HAP-1 (cell line): ENCODE measurements around the gene NOS1.
"Not testable (repeated sequence)": the region's sequence is repeated elsewhere in the genome, so short reads cannot be mapped to it uniquely, and the experiment has no call there.

ENCODE experiments used
- DNase-seq, 2 experiments: peaks; one replicate each; pipeline ENCODE4 v3.0.0-alpha.2; 2016 to 2020; ENCODE audit warnings: low spot score in 2 of 2
- H3K27me3 ChIP-seq: fragments of 250-450 bp; sonication (Bioruptor Pico); 2 replicates; pipeline ENCODE4 v1.5.1; 2020; ENCODE audit warnings: low read depth, mild to moderate bottlenecking, moderate library complexity
- H3K36me3 ChIP-seq: fragments of 250-450 bp; sonication (Bioruptor Pico); replicated peaks from 2 replicates; pipeline ENCODE4 v1.5.1; 2020; ENCODE audit warnings: mild to moderate bottlenecking
- H3K4me1 ChIP-seq: fragments of 250-450 bp; sonication (Bioruptor Pico); 2 replicates; pipeline ENCODE4 v1.5.1; 2020; ENCODE audit warnings: mild to moderate bottlenecking
- H3K4me3 ChIP-seq: fragments of 250-450 bp; sonication (Bioruptor Pico); 2 replicates; pipeline ENCODE4 v1.5.1; 2020; ENCODE audit warnings: mild to moderate bottlenecking, moderate library complexity
- H3K9me3 ChIP-seq: fragments of 250-450 bp; sonication (Bioruptor Pico); 2 replicates; pipeline ENCODE4 v1.5.1; 2020; ENCODE audit warnings: mild to moderate bottlenecking, moderate library complexity
- in situ Hi-C: fragments of 300-500 bp; cut with MboI; formaldehyde crosslinking; loops from 3 replicates; pipeline ENCODE4 v1.14.3; 2020; ENCODE audit warnings: low sequenced_read_pairs, inconsistent platforms, mixed read lengths

The NOS1 gene

DNA sequence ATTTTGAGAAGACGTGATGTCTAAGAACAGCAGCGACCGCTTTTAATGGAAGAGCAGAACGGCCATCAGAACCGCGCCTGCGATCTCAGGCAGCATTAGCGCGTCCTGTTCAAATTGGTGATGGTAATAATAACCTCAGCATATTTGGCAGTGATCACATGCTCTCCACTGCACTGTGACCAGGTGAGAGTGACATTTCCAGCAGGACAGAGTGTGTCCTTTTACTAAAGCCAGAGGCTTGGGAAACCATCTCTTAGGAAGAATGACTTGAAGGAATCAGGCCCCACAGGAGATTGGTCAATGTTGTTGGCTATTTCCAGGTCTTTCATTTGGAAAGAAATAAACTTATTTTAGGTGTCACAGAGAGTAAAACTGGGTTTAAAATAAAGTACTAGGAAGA lies 119.7 kb downstream of the NOS1 start:
- H3K9me3 ChIP-seq: no peaks in the 10 kb centered on the region
- no peak overlapping the region for H3K4me3 ChIP-seq
- no peaks in the 10 kb centered on the region for H3K36me3 ChIP-seq
- no peaks in the 10 kb centered on the region for H3K4me1 ChIP-seq
- in situ Hi-C loops: no loop called here
- H3K27me3 ChIP-seq: peaks cover 14% of the 10 kb centered on the region
- no peak for DNase-seq

DNA sequence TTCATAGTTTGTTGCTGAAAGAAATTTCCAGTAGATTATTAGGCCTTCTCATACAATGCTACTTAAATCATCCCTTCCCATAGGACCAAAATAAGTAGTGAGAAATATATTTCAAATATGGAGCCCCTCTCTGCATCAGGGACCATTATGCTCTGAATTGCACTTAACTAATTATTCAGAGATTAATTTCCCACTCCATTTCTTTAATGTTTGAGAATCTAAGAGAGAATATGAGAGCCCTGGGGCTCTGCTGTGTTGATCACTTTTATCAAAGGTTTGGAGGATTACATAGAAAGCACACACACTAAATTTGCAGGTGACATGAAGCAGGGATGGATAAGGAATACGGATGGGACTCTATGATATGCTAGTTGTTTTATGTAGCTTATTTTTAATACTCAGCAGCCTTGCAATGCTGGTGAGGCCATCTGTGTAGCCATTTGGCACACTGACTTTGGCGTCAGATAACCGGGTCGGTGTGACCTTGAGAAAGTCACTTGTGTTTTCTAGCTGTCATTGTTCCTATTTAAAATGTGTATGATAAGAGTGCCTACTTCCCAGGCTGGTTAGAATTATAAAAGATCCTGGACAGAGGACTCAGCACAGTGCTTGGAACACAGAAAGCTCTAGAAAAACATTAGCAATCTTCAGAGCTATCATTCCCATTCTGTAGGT lies 121.2 kb downstream of the NOS1 start:
- no peaks in the 10 kb centered on the region for H3K9me3 ChIP-seq
- DNase-seq: no peak
- no peaks in the 10 kb centered on the region; the same call in 1 of the 2 replicates for H3K4me1 ChIP-seq
- H3K4me3 ChIP-seq: no peak overlapping the region
- peaks cover 14% of the 10 kb centered on the region for H3K27me3 ChIP-seq
- in situ Hi-C loops: no loop called here
- no peaks in the 10 kb centered on the region for H3K36me3 ChIP-seq

DNA sequence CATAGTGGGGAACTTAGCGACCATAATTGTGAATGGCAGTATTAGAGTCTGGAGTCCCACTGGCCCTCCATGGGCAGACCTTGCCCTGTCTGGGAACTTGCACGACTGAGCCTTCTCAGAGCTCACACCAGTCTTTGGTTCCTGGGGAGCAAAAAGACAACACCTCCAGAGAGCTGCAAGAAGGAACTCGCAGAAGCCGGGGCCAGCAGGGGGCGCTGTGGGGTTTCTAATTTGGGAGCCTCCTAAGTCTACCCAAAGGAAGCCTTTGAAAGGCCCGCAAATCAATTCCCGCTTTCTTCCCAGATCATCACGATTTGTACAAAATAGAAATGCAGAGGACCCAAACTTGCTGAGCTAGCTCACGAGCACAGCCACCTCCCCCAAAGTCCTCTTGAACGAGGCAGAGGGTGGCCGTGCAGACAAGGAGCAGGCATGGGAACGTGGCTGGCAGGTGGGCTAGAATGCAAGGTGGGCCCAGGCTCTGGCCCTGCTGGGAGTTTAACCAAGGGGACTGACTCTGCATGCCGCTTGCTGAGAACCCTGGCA lies 124.9 kb downstream of the NOS1 start:
- H3K36me3 ChIP-seq: no peaks in the 10 kb centered on the region
- H3K4me3 ChIP-seq: no peak overlapping the region
- in situ Hi-C loops: no loop called here
- H3K4me1 ChIP-seq: no peaks in the 10 kb centered on the region; the same call in 1 of the 2 replicates
- peaks cover 10% of the 10 kb centered on the region for H3K27me3 ChIP-seq
- H3K9me3 ChIP-seq: no peaks in the 10 kb centered on the region
- DNase-seq: peak; percentile 48 to 95

DNA sequence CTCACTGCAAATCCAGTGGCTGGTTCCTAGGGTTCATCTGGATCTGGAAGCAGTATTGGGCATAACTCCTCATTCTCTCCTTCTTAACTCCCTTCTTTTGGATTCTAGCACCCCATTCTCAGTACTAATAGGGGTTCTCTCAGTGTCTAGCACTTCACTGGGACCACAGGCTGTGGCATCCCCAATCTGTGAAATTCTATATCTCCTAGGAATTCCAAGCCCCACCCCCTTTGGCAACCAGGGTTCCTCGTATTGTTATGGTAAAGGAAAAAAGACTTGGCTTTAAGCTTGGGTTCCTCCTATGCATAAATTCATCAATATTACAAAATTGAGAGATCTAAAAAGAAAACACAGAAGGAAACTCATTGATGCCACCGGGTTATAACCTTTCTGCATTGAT lies 126.2 kb downstream of the NOS1 start:
- H3K9me3 ChIP-seq: no peaks in the 10 kb centered on the region
- H3K27me3 ChIP-seq: peaks cover 10% of the 10 kb centered on the region
- H3K4me1 ChIP-seq: no peaks in the 10 kb centered on the region; the same call in 1 of the 2 replicates
- no peak for DNase-seq
- in situ Hi-C loops: no loop called here
- H3K4me3 ChIP-seq: no peak overlapping the region
- no peaks in the 10 kb centered on the region for H3K36me3 ChIP-seq

DNA sequence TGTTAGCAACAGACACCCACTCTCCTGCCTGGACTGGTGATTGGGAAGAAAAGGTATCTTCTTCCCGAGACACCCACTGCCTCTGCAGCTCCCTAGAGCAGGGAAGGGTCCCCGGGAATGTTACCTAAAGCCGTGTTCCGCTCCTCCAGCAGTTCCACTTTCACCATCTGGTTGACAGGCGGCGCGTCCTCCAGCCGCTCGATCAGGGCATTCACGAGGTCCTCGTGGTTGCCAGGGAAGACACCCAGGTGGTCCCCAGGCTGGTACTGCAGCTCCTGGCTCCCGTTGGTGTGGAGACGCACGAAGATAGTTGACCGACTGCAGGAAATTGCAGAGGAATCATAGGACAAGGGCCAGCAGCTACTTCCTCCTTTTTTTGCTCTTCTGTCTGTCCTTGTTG lies 127.0 kb downstream of the NOS1 start:
- H3K4me1 ChIP-seq: no peaks in the 10 kb centered on the region; the same call in 1 of the 2 replicates
- peaks cover 7% of the 10 kb centered on the region for H3K27me3 ChIP-seq
- no peaks in the 10 kb centered on the region for H3K36me3 ChIP-seq
- no peak for DNase-seq
- H3K9me3 ChIP-seq: no peaks in the 10 kb centered on the region
- no peak overlapping the region for H3K4me3 ChIP-seq
- in situ Hi-C loops: no loop called here

DNA sequence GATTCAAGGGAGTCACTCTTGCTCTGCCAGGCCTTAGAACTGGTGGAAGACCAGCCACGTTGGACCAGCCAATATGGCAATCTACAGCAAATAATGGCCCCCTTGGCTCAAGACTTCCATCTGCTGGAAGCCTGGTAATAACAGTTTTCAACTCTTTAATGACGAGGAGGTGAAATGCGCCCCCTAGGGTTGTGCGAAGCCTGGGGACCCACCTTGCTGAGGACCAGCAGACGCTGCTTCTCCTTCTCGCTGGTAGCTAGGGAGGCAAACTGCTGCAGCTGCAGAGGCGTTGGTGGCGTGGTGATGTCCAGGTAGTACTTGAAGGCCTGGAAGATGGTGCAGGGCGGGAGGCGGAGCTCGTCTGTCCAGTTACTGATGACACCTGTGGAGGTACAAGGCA lies 129.7 kb downstream of the NOS1 start:
- DNase-seq: peak in 1 of 2 experiments; percentile 14
- in situ Hi-C loops: no loop called here
- Histone ChIP-seq H3K4me1 (no peaks in the 10 kb centered on the region; the same call in 1 of the 2 replicates), H3K36me3 (no peaks in the 10 kb centered on the region), H3K27me3 (no peaks in the 10 kb centered on the region; the same call in 1 of the 2 replicates), H3K4me3 (no peak overlapping the region), H3K9me3 (no peaks in the 10 kb centered on the region)

DNA sequence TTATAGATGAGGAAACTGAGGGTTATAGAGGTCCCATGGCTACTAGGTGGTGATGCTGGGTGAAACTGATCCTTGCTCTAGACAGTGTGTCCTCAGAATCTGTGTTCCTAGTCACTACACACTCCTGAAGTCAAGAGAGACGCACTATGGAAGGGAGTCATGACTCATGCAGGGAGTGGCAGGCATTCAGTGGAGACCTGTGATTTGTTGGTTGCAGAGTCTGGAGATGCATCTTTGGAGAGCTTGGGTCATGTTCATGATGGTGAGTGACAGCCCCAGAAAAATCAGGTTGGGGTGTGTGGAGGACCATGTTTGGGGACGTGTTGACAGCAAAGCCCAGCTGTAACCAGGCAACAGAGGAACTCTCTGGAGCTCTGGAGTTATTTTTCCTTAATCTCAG lies 133.2 kb downstream of the NOS1 start:
- in situ Hi-C loops: no loop called here
- Histone ChIP-seq H3K9me3 (no peaks in the 10 kb centered on the region), H3K27me3 (no peaks in the 10 kb centered on the region; the same call in 1 of the 2 replicates), H3K36me3 (no peaks in the 10 kb centered on the region), H3K4me1 (no peaks in the 10 kb centered on the region), H3K4me3 (no peak overlapping the region)
- no peak for DNase-seq

DNA sequence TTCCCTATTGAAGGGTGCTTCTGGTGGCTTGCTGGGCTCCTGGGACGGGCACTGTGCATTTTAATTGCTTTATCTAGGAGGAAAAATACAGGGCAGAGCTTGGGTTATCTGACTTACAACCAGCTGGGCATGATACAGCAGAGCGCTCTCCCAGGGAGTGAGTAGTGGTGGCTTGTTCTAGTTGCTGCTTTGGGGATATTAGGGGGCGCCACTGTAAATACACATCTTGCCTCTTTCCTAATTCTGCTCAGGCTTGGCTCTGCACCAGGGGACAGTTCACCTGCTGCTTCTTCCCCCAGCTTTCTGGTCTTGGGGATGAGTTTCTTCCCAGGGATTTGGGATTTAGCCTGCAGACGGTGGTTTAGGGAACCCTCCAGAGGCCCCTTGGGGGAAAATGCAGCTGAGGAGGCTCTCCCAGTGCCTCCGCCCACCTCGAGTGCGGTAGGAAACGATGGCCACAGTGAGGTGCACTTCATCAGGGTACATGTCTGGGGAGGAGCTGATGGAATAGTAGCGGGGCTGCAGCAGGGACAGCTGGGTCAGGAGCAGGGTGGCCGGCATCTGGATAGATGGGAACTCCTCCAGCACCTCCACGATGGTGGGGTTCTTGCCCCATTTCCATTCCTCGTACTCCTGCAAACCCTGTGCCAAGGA lies 134.3 kb downstream of the NOS1 start:
- no peaks in the 10 kb centered on the region for H3K9me3 ChIP-seq
- no peaks in the 10 kb centered on the region for H3K36me3 ChIP-seq
- no peaks in the 10 kb centered on the region; the same call in 1 of the 2 replicates for H3K27me3 ChIP-seq
- no peak for DNase-seq
- in situ Hi-C loops: no loop called here
- H3K4me3 ChIP-seq: no peak overlapping the region
- no peaks in the 10 kb centered on the region for H3K4me1 ChIP-seq

DNA sequence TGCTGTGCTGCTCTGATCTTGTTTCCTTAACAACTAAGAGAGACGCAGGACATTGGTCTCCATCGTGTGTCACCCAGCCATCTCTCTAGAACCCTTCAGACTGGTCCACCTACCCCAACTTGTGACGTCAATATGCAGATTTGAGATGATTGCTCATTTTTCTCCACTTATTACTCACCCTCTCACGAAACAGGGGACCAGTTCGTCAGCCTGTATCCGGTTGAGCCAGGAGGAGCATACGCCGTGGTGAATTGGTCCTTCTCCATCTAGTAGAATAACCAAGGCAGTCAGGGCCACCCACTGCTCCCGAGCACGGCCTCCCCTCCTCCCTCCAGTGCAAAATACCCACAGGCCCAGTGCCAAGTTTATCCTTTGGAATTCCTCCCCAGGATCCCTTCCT lies 134.9 kb downstream of the NOS1 start:
- no peak for DNase-seq
- in situ Hi-C loops: no loop called here

DNA sequence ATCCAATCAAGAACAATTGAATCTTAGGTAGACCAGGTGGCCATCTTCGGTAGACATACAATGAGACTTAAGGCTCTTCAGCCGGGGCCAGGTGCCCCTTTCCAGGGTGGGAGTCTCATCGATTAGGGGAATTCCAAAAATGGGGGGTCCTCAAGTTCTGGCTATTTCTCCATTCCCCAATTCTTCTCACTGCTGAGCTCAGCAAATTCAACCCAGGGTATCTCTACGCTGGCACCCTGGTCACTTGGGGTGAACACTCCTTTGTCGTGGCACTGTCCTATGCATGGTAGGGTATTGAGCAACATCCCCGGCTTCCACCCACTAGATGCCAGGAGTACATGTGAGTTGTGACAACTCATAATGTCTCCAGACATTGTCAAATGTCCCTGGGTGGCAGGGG lies 136.2 kb downstream of the NOS1 start:
- Histone ChIP-seq H3K27me3 (no peaks in the 10 kb centered on the region; the same call in 1 of the 2 replicates), H3K9me3 (no peaks in the 10 kb centered on the region), H3K36me3 (no peaks in the 10 kb centered on the region), H3K4me3 (no peak overlapping the region), H3K4me1 (no peaks in the 10 kb centered on the region)
- in situ Hi-C loops: no loop called here
- DNase-seq: no peak

More for the DNA sequence above, 134.9 kb downstream of the NOS1 start:
- Histone ChIP-seq H3K36me3 (no peaks in the 10 kb centered on the region), H3K9me3 (no peaks in the 10 kb centered on the region), H3K4me3 (no peak overlapping the region), H3K4me1 (no peaks in the 10 kb centered on the region), H3K27me3 (no peaks in the 10 kb centered on the region; the same call in 1 of the 2 replicates)

DNA sequence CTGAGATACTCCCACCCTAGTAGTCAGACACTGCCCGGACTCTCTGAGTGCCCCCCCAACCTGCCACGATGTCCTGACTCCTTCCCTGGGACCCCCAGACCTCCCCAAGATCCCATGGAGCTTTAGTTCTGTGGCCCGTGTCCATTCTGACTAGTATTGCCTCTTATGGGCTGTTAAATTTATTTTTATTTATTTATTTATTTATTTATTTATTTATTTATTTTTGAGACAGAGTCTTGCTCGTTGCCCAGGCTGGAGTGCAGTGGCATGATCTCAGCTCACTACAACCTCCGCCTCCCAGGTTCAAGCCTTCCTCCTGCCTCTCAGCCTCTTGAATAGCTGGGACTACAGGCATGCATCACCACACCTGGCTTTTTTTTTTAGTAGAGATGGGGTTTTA lies 140.5 kb downstream of the NOS1 start:
- H3K9me3 ChIP-seq, DNase-seq, H3K4me1 ChIP-seq, H3K27me3 ChIP-seq, H3K4me3 ChIP-seq, H3K36me3 ChIP-seq: not testable (repeated sequence)
- in situ Hi-C loops: loop anchor here (25.0 kb wide), 1 partner anchor 366 kb away; no protein-coding TSS in a partner anchor

DNA sequence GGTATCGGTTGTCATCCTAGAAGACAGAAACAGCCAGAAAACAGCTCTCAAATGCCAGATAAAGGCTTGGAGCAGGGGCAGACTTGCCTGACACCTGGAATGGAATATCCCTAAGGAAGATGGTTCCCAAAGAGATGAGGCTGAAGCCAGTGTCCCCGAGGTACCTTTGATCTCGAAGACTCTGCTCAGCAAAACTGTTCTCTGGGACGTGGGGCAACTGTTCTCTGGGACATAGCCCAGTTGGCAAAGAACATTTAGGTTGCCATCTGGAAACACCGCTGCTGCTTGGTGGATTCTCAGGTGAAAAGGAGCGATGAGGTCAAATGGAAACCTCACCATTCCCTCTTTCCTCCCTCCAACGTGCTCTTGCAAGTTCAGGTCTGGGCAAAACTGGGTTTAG lies 143.3 kb downstream of the NOS1 start:
- no peak for DNase-seq
- no peaks in the 10 kb centered on the region for H3K9me3 ChIP-seq
- in situ Hi-C loops: loop anchor here (10.0 to 25.0 kb wide), 2 partner anchors 369 to 637 kb away; no protein-coding TSS in a partner anchor
- H3K36me3 ChIP-seq: no peaks in the 10 kb centered on the region
- no peak overlapping the region for H3K4me3 ChIP-seq
- H3K4me1 ChIP-seq: no peaks in the 10 kb centered on the region
- H3K27me3 ChIP-seq: peaks cover 5% of the 10 kb centered on the region; the same call in 1 of the 2 replicates

DNA sequence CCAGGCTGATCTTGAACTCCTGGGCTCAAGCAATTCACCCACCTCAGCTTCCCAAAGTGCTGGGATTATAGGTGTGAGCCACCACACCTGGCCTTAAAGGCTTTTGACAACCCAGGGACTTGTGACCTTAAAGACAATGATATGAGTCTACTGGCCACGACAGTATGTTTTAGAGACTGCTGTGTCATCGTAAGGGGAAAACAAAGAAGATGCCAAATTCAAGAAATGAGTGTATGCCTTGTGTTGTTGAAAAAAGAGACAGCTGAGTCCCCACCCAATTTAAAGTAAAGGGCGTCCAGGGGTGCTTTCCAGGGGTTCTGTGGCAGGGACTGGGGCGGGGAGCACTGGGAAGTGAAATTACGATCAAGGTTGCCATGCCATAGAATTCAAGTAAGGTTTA lies 144.7 kb downstream of the NOS1 start:
- no peaks in the 10 kb centered on the region for H3K36me3 ChIP-seq
- H3K4me3 ChIP-seq: no peak overlapping the region
- H3K9me3 ChIP-seq: no peaks in the 10 kb centered on the region
- no peaks in the 10 kb centered on the region for H3K4me1 ChIP-seq
- DNase-seq: no peak
- peaks cover 13% of the 10 kb centered on the region for H3K27me3 ChIP-seq
- in situ Hi-C loops: loop anchor here (10.0 to 25.0 kb wide), 2 partner anchors 371 to 638 kb away; no protein-coding TSS in a partner anchor

DNA sequence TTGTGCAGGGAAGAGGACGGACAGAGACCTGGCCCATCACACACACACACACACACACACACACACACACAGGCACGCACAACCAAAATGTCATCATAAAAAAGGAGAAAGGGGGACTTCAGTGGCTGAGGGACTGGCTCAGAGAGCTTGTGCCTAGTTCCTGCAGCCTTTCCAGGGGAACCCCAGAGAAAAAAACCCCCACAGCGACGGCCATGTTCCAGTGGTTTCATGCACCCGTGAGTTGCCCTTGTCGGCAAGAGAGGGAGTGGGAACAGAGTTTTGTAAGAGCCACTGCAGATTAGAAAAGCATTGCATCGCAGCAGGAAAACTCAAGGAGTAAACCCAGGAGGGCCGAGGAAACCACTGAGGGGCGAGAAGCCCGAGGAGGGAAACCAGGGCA lies 146.6 kb downstream of the NOS1 start:
- Histone ChIP-seq H3K36me3 (no peaks in the 10 kb centered on the region), H3K4me3 (no peak overlapping the region), H3K9me3 (no peaks in the 10 kb centered on the region), H3K27me3 (peaks cover 17% of the 10 kb centered on the region), H3K4me1 (no peaks in the 10 kb centered on the region)
- DNase-seq: no peak
- in situ Hi-C loops: loop anchor here (10.0 to 25.0 kb wide), 2 partner anchors 373 to 640 kb away; no protein-coding TSS in a partner anchor
